HG03060 (cell line): ENCODE measurements around the gene DHRS7C.

Source experiments
- ATAC-seq: cut with Tn5 transposase; IDR thresholded peaks from one replicate; pipeline ENCODE4 v1.9.1; 2021; ENCODE audit warnings: low read depth, moderate number of reproducible peaks; ENCODE audit not compliant: unreplicated experiment

The DHRS7C gene

DNA sequence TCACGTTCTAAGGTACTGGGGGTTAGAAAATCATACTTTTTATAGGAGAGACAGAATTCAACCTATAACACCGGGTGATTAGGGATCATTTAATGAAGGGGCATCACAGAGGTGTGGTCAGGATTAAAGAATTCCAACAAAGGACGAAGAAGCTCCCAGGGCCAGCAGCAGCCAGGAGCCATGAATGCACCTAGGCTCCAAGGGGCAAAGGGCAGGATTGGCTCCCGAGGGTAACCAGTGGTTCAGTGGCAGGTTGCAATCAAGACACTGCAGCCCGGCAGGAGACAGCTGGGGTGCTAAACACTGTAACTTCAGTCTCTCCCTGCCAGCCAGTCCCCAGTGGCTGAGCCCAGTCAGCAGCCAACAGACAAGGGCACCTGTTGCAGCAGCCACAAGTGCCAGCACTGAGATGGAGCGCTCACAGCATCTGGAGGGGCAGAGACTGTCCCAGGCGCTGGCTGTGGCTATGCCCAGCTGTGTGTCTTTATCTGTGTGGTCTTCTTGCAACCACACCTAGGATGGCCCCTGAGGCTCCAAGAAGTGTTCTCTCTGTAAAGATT lies 23.9 kb downstream of the DHRS7C start:
- no peak for ATAC-seq

DNA sequence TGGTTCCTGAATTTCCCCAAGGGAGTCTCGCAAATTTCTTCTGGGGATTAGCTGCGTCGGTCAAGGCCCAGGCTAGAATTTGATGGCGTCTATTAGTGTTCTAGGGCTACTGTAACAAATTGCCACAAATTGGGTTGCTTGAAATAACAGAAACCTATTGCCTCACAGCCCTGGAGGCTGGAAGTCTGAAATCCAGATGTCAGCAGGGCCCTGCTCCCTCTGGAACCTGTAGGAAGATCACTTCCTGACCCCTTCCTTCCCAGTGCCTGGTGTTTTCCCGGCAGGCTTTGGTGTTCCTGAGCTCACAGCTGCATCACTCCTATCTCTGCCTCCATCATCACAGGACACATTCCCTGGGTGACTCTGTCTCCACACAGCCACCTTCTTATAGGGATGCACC lies 24.4 kb downstream of the DHRS7C start:
- ATAC-seq, result no peak

GRCh38 chr17:9765322-9765721 lies 26.1 kb downstream of the DHRS7C start:
- ATAC-seq, result no peak

DNA sequence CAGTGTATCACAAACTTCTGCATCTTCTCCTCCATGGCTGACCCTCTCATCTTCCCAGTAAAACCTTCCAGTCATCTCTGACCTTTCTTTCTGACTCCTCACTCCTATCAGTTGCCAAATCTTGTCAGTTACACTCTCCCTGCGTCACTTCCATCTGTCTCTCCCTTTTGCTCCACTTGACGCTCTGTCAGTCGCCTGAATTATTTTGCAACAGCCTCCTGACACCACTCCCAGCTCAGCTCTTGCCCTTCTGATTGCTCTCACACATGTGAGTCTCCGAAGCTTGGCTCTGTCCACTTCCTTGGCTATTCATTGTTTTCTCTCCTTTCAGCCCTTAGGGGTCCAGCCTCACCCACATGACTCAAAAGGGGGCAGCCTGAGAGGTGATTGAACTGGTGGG lies 27.7 kb downstream of the DHRS7C start:
- no peak for ATAC-seq

GRCh38 chr17:9760266-9760665 lies 31.1 kb downstream of the DHRS7C start:
- no peak for ATAC-seq

DNA sequence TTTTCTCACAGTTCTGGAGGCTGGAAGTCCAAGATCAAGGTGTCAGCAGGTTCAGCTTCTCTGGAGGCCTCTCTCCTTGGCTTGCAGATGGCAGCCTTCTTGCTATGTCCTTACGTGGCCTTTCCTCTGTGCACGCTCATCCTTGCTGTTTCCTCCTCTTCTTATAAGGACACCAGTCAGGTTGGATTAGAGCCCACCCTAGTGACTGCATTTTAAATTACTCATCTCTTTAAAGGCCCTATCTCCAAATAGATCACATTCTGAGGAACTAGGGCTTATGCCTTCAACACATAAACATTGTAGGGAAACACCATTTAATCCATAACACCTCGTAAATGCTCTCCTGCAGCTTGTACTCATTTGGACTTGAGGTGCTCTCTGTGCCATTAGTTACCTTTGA lies 36.3 kb downstream of the DHRS7C start:
- ATAC-seq, result no peak

- ATAC-seq, result no peak
Measured at GRCh38 chr17:9750524-9750923, 40.9 kb downstream of the DHRS7C start.

DNA sequence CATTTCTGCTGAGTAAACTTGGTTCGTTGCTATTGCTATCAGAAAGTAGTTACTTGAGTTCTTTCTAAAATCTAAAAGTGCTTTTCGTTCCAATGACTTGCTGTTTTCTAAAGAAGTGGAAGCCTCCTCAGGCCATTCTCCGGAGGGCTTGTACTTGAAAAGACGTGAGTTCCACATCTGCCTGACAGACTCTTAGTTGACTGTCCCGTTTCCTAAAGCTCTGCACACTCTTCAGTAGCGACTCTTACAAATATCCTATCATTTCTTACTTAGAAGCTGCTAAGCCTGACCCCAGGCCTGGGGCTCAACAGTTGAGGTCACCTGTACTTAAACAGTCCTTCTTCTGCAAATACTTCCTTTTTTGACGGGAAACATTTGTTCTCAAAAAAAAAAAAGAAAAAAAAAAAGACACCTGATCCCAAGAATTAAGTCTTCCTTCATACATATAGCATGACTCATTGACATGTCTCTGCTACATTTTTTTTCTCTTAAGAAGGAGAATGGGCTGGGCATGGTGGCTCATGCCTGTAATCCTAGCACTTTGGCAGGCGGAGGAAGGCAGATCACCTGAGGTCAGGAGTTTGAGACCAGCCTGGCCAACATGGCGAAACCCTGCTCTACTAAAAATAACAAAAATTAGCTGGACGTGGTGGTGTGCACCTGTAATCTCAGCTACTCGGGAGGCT lies 61.5 kb downstream of the DHRS7C start:
- ATAC-seq, result no peak

- no peak for ATAC-seq
Measured at GRCh38 chr17:9729034-9729650, 62.2 kb downstream of the DHRS7C start.

DNA sequence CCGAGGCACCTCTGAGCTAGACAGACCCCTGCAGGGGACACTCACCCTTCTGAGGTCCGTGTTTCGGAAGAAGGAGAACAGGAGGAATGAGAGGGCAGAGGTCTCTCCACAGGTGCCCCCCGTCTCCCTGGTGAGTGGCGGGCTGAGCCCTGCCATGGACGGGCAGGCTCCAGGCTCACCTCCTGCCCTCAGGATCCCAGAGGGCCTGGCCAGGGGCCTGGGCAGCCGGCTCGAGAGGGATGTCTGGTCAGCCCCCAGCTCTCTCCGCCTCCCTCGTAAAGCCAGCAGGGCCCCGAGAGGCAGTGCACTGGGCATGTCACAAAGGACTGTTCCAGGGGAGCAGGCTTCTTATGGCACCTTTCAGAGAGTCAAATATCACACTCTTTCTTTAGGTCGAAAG lies 62.8 kb downstream of the DHRS7C start:
- ATAC-seq, result no peak

DNA sequence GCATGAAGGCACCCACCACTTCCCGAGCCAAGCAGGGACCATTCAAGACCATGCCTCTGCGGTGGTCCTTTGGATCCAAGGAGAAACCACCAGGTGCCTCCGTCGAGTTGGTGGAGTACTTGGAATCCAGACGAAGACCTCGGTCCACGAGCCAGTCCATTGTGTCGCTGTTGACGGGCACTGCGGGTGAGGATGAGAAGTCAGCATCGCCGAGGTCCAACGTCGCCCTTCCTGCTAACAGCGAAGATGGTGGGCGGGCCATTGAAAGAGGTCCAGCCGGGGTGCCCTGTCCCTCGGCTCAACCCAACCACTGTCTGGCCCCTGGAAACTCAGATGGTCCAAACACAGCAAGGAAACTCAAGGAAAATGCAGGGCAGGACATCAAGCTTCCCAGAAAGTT lies 63.4 kb downstream of the DHRS7C start:
- no peak for ATAC-seq

DNA sequence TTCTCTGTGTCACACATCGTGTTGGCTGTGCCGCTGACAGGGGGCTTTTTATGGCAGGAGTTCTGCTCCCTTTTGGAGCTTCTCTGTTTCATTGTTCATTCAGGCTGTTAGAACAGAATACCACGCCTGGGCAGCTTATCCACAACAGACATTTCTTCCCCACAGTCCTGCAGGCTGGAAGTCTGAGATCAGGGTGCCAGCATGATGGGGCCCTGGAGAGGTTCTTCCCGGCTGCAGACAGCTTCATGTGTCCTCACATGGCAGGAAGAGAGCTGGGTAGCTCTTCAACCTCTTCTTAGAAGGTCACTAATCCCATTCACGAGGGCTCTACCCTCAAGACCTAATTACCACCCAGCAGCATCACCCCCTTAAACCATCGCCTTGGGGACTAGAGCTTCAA lies 65.1 kb downstream of the DHRS7C start:
- no peak for ATAC-seq

- no peak for ATAC-seq
Measured at GRCh38 chr17:9725575-9725974, 65.8 kb downstream of the DHRS7C start.
